ENCODE measurements around the gene IDH3B. TPM values are rescaled to one million over a fixed set of nuclear protein-coding genes. Genes with fewer than 3 reads are reported as not detected.
A peak's percentile ranks its signal among the peaks of the same experiment; 100 is the strongest.

IDH3B gene
- total and polyA plus RNA-seq, 2 of the 13 experiments (the other 11 are each of a cell fraction or from before 2014, with no cell fraction given), result 215 to 254 TPM

- TF ChIP-seq AHDC1 (CRISPR knock-in tag; IDR thresholded peaks at IDR 0.05; ENCODE audit: borderline replicate concordance) (peak; percentile 27; the same call in 1 of the 2 replicates), SMAD9 (CRISPR knock-in tag; IDR thresholded peaks at IDR 0.05) (no peak), ZNF850 (CRISPR knock-in tag; conservative IDR thresholded peaks at IDR 0.05) (0 out of 2 replicates have a peak, but pooled peaks have one; percentile 6), ZNF331 (CRISPR knock-in tag; IDR thresholded peaks at IDR 0.05) (0 out of 2 replicates have a peak, but pooled peaks have one; percentile 8), ATF3 (CRISPR knock-in tag; IDR thresholded peaks at IDR 0.05) (0 out of 2 replicates have a peak, but pooled peaks have one; percentile 14), ZSCAN9 (CRISPR knock-in tag; IDR thresholded peaks at IDR 0.05; ENCODE audit: borderline replicate concordance) (0 out of 2 replicates have a peak, but pooled peaks have one; percentile 12), LBX2 (CRISPR knock-in tag; IDR thresholded peaks at IDR 0.05; ENCODE audit: borderline replicate concordance) (peak; percentile 93), SP5 (CRISPR knock-in tag; IDR thresholded peaks at IDR 0.05; ENCODE audit: borderline replicate concordance, low read depth) (no peak)
Measured at GRCh38 chr20:2663364-2663886, 591 bp downstream of the IDH3B start (continued).

Data from HepG2 (cell line).